ENCODE data around the gene CDK5RAP1. TPM values are rescaled to one million over a fixed set of nuclear protein-coding genes. Genes with fewer than 3 reads are reported as not detected.
"Not testable (repeated sequence)": the region's sequence is repeated elsewhere in the genome, so short reads cannot be mapped to it uniquely, and the experiment has no call there.

Gene CDK5RAP1
- total and polyA plus RNA-seq, 12 donors, result 11.3 to 134 (median 24.3) TPM

GRCh38 chr20:33394718-33395117, 6.6 kb downstream of the CDK5RAP1 start:
- no peaks in the 10 kb centered on the region for H3K9me3 ChIP-seq (replicated peaks in 1 of 3)
- peaks cover 0 to 47% of the 10 kb centered on the region in 2 donors for H3K36me3 ChIP-seq (replicated peaks in 1 of 2)
- TF ChIP-seq CTCF (IDR thresholded peaks at IDR 0.05) (no peak), POLR2A (IDR thresholded peaks at IDR 0.05) (no peak)
- no peaks in the 10 kb centered on the region for H3K27me3 ChIP-seq
- intact Hi-C loops (cut with DNase I), result no loop called here
- whole genome bisulfite sequencing, 4 donors, result 92 to 95% (median 94%) methylated on average over 4 of the region's 4 CpGs
- H3K27ac ChIP-seq, result no peak overlapping the region
- peaks cover under 1 to 8% of the 10 kb centered on the region in 2 donors for H3K4me1 ChIP-seq (replicated peaks in 1 of 2)
- H3K4me3 ChIP-seq, result no peak overlapping the region
- DNase-seq, result no peak

- no peaks in the 10 kb centered on the region for H3K27me3 ChIP-seq
- no peaks in the 10 kb centered on the region for H3K9me3 ChIP-seq (replicated peaks in 1 of 3)
- 95 to 100% (median 96%) methylated on average over 4 of the region's 4 CpGs for WGBS, 4 donors
- intact Hi-C loops (cut with DNase I), result no loop called here
- TF ChIP-seq CTCF (IDR thresholded peaks at IDR 0.05) (no peak), POLR2A (IDR thresholded peaks at IDR 0.05) (no peak)
- no peaks in the 10 kb centered on the region for H3K4me1 ChIP-seq (replicated peaks in 1 of 2)
- no peak overlapping the region for H3K27ac ChIP-seq
- peaks cover 0 to 48% of the 10 kb centered on the region in 2 donors for H3K36me3 ChIP-seq (replicated peaks in 1 of 2)
- DNase-seq, result no peak
- no peak overlapping the region for H3K4me3 ChIP-seq
Observed at GRCh38 chr20:33393609-33394008, 7.7 kb downstream of the CDK5RAP1 start.

GRCh38 chr20:33391722-33392415, 9.4 kb downstream of the CDK5RAP1 start:
- 77 to 86% (median 84%) methylated on average over 9 of the region's 9 CpGs for WGBS, 4 donors
- Histone ChIP-seq H3K4me1 (replicated peaks in 1 of 2) (no peaks in the 10 kb centered on the region), H3K4me3 (no peak overlapping the region), H3K27me3 (no peaks in the 10 kb centered on the region), H3K27ac (no peak overlapping the region), H3K9me3 (replicated peaks in 1 of 3) (no peaks in the 10 kb centered on the region), H3K36me3 (replicated peaks in 1 of 2) (peaks cover 0 to 56% of the 10 kb centered on the region in 2 donors)
- intact Hi-C loops (cut with DNase I), result no loop called here
- no peak for DNase-seq
- TF ChIP-seq CTCF (IDR thresholded peaks at IDR 0.05) (no peak), POLR2A (IDR thresholded peaks at IDR 0.05) (no peak)

- peaks cover 0 to 62% of the 10 kb centered on the region in 2 donors for H3K36me3 ChIP-seq (replicated peaks in 1 of 2)
- 97 to 98% (median 98%) methylated on average over 6 to 36 of the region's 36 CpGs for WGBS, 4 donors
- H3K4me3 ChIP-seq; DNase-seq; H3K27me3 ChIP-seq; H3K9me3 ChIP-seq (replicated peaks in 1 of 3); intact Hi-C loops (cut with DNase I); H3K4me1 ChIP-seq (replicated peaks in 1 of 2); H3K27ac ChIP-seq: not testable (repeated sequence)
Observed at GRCh38 chr20:33389326-33389725, 12.0 kb downstream of the CDK5RAP1 start.

- WGBS, 4 donors, result 96 to 100% (median 99%) methylated on average over 1 to 3 of the region's 3 CpGs
- Histone ChIP-seq H3K27ac (no peak overlapping the region), H3K4me3 (no peak overlapping the region), H3K27me3 (no peaks in the 10 kb centered on the region), H3K36me3 (replicated peaks in 1 of 2) (peaks cover 0 to 62% of the 10 kb centered on the region in 2 donors), H3K9me3 (replicated peaks in 1 of 3) (no peaks in the 10 kb centered on the region), H3K4me1 (replicated peaks in 1 of 2) (no peaks in the 10 kb centered on the region)
- intact Hi-C loops (cut with DNase I), result no loop called here
- no peak for TF ChIP-seq CTCF (IDR thresholded peaks at IDR 0.05)
- TF ChIP-seq POLR2A (IDR thresholded peaks at IDR 0.05), result no peak
- no peak for DNase-seq
Observed at GRCh38 chr20:33388268-33388667, 13.1 kb downstream of the CDK5RAP1 start.

Data from adrenal gland (tissue), 12 donors.